PC-3 (cell line): ENCODE results near the gene CD99L2. TPM values are rescaled to one million over a fixed set of nuclear protein-coding genes. Genes with fewer than 3 reads are reported as not detected.

Source experiments
- ATAC-seq: fragments of 200-7000 bp; cut with Tn5 transposase; 2 replicates; pipeline ENCODE4 v1.9.1; 2020; ENCODE audit warnings: mild to moderate bottlenecking, moderate library complexity
- BruUV-seq: library from RNA; stranded (reverse); fragments of 400-500 nt; replicated peaks from 2 replicates; lab custom pipeline; 2021; lab: Mats Ljungman, UMichigan
- CTCF ChIA-PET: fragments of 300-600 bp; sonication (Branson Sonifier 250); formaldehyde crosslinking; loops from one replicate; lab custom pipeline; 2022; ENCODE audit warnings: antibody characterized with exemption; lab: Charles Lee
- POLR2A ChIA-PET: fragments of 300-600 bp; sonication (Branson Sonifier 250); formaldehyde crosslinking; loops from one replicate; lab custom pipeline; 2022; ENCODE audit warnings: antibody characterized with exemption; ENCODE audit not compliant: unreplicated experiment; lab: Charles Lee
- DNase-seq: peaks from one replicate; pipeline ENCODE4 v3.0.0-alpha.2; 2015
- H2AFZ ChIP-seq: fragments of 300-600 bp; sonication (generic); 2 replicates; pipeline ENCODE4 v1.6.0; 2016; ENCODE audit warnings: antibody characterized with exemption, low read length
- H3F3A ChIP-seq: fragments of 300-600 bp; sonication (generic); one replicate; pipeline ENCODE4 v1.6.0; 2017; ENCODE audit warnings: antibody characterized with exemption, low read length, control low read depth, mild to moderate bottlenecking; ENCODE audit not compliant: unreplicated experiment
- H3K27ac ChIP-seq: fragments of 300-600 bp; sonication (generic); 2 replicates; pipeline ENCODE4 v1.5.1; 2016; ENCODE audit warnings: mild to moderate bottlenecking, low read length
- H3K27me3 ChIP-seq: fragments of 300-600 bp; sonication (generic); 2 replicates; pipeline ENCODE4 v1.6.1; 2016; ENCODE audit warnings: low read length, mixed read lengths
- H3K36me3 ChIP-seq: fragments of 300-600 bp; sonication (generic); 2 replicates; pipeline ENCODE4 v1.6.1; 2016; ENCODE audit warnings: low read depth, mixed run types, low read length, mixed read lengths
- H3K4me1 ChIP-seq: fragments of 300-600 bp; sonication (generic); 2 replicates; pipeline ENCODE4 v1.5.1; 2016; ENCODE audit warnings: low read length; ENCODE audit not compliant: insufficient read depth
- H3K4me2 ChIP-seq: fragments of 300-600 bp; sonication (generic); 2 replicates; pipeline ENCODE4 v1.6.0; 2016; ENCODE audit warnings: low read length
- H3K4me3 ChIP-seq: fragments of 300-600 bp; sonication (generic); 2 replicates; pipeline ENCODE4 v1.5.1; 2016; ENCODE audit warnings: mild to moderate bottlenecking, low read length, mixed read lengths
- H3K79me2 ChIP-seq: fragments of 300-600 bp; sonication (generic); 2 replicates; pipeline ENCODE4 v1.6.1; 2017; ENCODE audit warnings: low read length, mixed read lengths
- H3K9ac ChIP-seq: fragments of 300-600 bp; sonication (generic); 2 replicates; pipeline ENCODE4 v1.6.0; 2016; ENCODE audit warnings: mild to moderate bottlenecking, low read length
- H3K9me2 ChIP-seq: fragments of 300-600 bp; sonication (generic); replicated peaks from 2 replicates; pipeline ENCODE4 v1.6.1; 2016; ENCODE audit warnings: mixed run types, low read length, mixed read lengths
- H3K9me3 ChIP-seq: fragments of 300-600 bp; sonication (generic); 2 replicates; pipeline ENCODE4 v1.6.1; 2016; ENCODE audit warnings: low read length, mixed read lengths
- H4K20me1 ChIP-seq: fragments of 300-600 bp; sonication (generic); 2 replicates; pipeline ENCODE4 v1.6.1; 2016; ENCODE audit warnings: low read length, mixed read lengths
- CTCF ChIP-seq: fragments of 300-600 bp; sonication (generic); conservative IDR thresholded peaks from 2 replicates; pipeline ENCODE4 v1.5.1; 2017; ENCODE audit warnings: antibody characterized with exemption, low read depth, mild to moderate bottlenecking, low read length
- EZH2 ChIP-seq: fragments of 300-600 bp; sonication (generic); IDR thresholded peaks from one replicate; pipeline ENCODE4 v1.6.1; 2017; ENCODE audit warnings: antibody characterized with exemption, mild to moderate bottlenecking, low read length; ENCODE audit not compliant: unreplicated experiment
- EZH2phosphoT487 ChIP-seq: fragments of 300-600 bp; sonication (generic); IDR thresholded peaks from 2 replicates; pipeline ENCODE4 v1.6.1; 2018; ENCODE audit warnings: mild to moderate bottlenecking, antibody characterized with exemption, low read length, borderline replicate concordance
- intact Hi-C: fragments of 100-400 bp; cut with micrococcal nuclease; formaldehyde crosslinking; loops from 2 replicates; pipeline ENCODE4 v1.9.0; 2023
- total RNA-seq: library from RNA; depleted of rRNA; stranded (reverse); fragments of >200 nt; gene quantifications from 2 replicates; pipeline ENCODE4 v1.2.3, GENCODE V29; 2014

The CD99L2 gene
- total RNA-seq, 1 experiment from 2014 or later = 9.4 TPM

- POLR2A ChIA-PET = no interaction called here
- CTCF ChIA-PET = no interaction called here
Observed at GRCh38 chrX:150763303-150763797, 135.1 kb downstream of the CD99L2 start.

DNA sequence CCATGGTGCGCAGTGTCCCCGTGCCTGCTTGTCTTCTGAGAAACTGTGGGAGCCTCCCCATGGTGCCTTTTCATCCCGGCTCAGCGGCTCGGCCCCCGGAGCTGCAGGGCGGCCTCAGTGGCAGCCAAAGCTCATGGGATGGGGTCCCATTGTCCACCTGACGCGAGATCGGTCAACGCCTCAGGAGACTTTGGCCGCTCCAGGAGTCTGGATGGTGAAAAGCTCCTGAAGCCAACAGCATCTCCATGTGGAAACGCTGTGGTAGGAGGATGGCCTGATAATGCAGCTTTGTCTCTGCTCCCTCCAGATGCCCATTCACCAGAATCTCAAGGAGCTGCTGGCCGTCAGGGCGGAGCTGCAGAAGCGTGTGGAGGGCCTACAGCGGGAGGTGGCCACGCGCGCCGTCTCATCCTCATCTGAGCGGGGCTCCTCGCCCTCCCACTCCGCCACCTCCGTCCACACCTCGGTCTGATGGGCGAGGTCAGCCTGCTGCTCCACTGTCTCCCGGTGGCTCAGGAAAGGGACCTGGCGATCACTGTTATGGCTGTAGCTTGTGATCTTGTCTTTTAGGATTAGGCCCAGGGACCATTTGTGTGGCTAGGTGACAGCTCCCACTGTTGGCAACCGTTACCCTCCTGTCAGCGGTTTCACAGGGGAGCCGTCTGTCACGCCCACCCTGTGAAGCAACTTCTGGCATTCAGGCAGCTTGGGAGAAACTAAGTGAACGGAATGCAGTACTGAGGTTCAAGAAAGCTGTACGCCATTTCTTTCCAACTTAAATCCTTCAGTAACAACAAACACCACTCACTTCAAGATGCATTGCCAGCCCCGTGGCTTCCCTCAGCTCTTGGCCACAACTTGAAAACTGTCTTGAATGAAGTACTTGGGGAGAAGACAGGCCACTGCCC, 136.0 kb downstream of the CD99L2 start:
- Histone ChIP-seq H4K20me1 (no peaks in the 10 kb centered on the region), H3K4me2 (no peak overlapping the region), H3K4me3 (no peak overlapping the region), H3K79me2 (no peaks in the 10 kb centered on the region), H3K27me3 (no peaks in the 10 kb centered on the region), H2AFZ (no peak overlapping the region), H3K36me3 (no peaks in the 10 kb centered on the region), H3K9ac (no peak overlapping the region), H3K9me2 (no peaks in the 10 kb centered on the region), H3K9me3 (no peaks in the 10 kb centered on the region), H3K4me1 (peaks cover 4% of the 10 kb centered on the region; the same call in 1 of the 2 replicates), H3K27ac (no peak overlapping the region), H3F3A (no peaks in the 10 kb centered on the region)
- intact Hi-C loops = no loop called here
- ChIA-PET CTCF (interaction anchor here (0.5 kb wide), 1 partner anchor 10 kb away, joined by 5 read pairs; no protein-coding TSS in a partner anchor), POLR2A (no interaction called here)
- TF ChIP-seq EZH2phosphoT487 (no peak), EZH2 (no peak)
- DNase-seq = no peak
- ATAC-seq = no peak
- BruUV-seq = no TSS peak

More at GRCh38 chrX:150763303-150763797, 135.1 kb downstream of the CD99L2 start:
- no TSS peak for BruUV-seq
- Histone ChIP-seq H3K4me2 (no peak overlapping the region), H3K4me1 (peaks cover 4% of the 10 kb centered on the region; the same call in 1 of the 2 replicates), H3K36me3 (no peaks in the 10 kb centered on the region), H3K9me3 (no peaks in the 10 kb centered on the region), H3K27ac (no peak overlapping the region), H3K27me3 (no peaks in the 10 kb centered on the region), H3F3A (no peaks in the 10 kb centered on the region), H3K9ac (no peak overlapping the region), H3K79me2 (no peaks in the 10 kb centered on the region), H2AFZ (no peak overlapping the region), H3K9me2 (no peaks in the 10 kb centered on the region), H3K4me3 (no peak overlapping the region), H4K20me1 (no peaks in the 10 kb centered on the region)
- DNase-seq = no peak
- intact Hi-C loops = no loop called here
- ATAC-seq = no peak
- TF ChIP-seq EZH2phosphoT487 (no peak), CTCF (no peak)

GRCh38 chrX:150761819-150762216, 136.7 kb downstream of the CD99L2 start:
- no peak overlapping the region for H3K27ac ChIP-seq
- no peaks in the 10 kb centered on the region for H4K20me1 ChIP-seq
- ChIA-PET POLR2A (no interaction called here), CTCF (interaction anchor here (0.5 kb wide), 1 partner anchor 10 kb away, joined by 5 read pairs; no protein-coding TSS in a partner anchor)
- no peak overlapping the region for H3K4me3 ChIP-seq
- no peak overlapping the region for H3K9ac ChIP-seq
- H3K27me3 ChIP-seq = no peaks in the 10 kb centered on the region
- H3K9me3 ChIP-seq = no peaks in the 10 kb centered on the region
- no peaks in the 10 kb centered on the region for H3K4me1 ChIP-seq
- H3F3A ChIP-seq = no peaks in the 10 kb centered on the region
- ATAC-seq (no peak), DNase-seq (no peak)
- no peaks in the 10 kb centered on the region for H3K36me3 ChIP-seq
- H2AFZ ChIP-seq = no peak overlapping the region
- no peaks in the 10 kb centered on the region for H3K79me2 ChIP-seq
- TF ChIP-seq EZH2phosphoT487 = no peak
- TF ChIP-seq EZH2 = no peak
- no peak for TF ChIP-seq CTCF
- intact Hi-C loops = no loop called here
- BruUV-seq = no TSS peak
- H3K4me2 ChIP-seq = no peak overlapping the region
- H3K9me2 ChIP-seq = no peaks in the 10 kb centered on the region
